Sciatic nerve (tissue), 2 donors: ENCODE data around the gene TDRD10. TPM values are rescaled to one million over a fixed set of nuclear protein-coding genes. Genes with fewer than 3 reads are reported as not detected.
"Not testable (repeated sequence)": the region's sequence is repeated elsewhere in the genome, so short reads cannot be mapped to it uniquely, and the experiment has no call there.

Experiments
- ATAC-seq: fragments of 200-7000 bp; cut with Tn5 transposase; one replicate; pipeline ENCODE4 v1.9.1; 2020; ENCODE audit warnings: mild to moderate bottlenecking, moderate library complexity
- DNase-seq: peaks from one replicate; pipeline ENCODE4 v3.0.0-alpha.2; 2020; ENCODE audit warnings: low spot score
- intact Hi-C: fragments of 100-400 bp; cut with DNase I; formaldehyde crosslinking; loops from one replicate; pipeline ENCODE4 v1.14.2; 2022
- total RNA-seq: library from RNA; stranded (reverse); fragmentation: NEBNext Ultra II Directional; extraction: Animal tissue kit (Norgen Biotek cat#: 25700); gene quantifications from one replicate; pipeline ENCODE4 v1.2.1, GENCODE V29; 2021
- donor health status: DM: no; HTN: no; CAD: no.
- donor health status: DM: no; HTN: no; CAD: no.

TDRD10 gene
- total RNA-seq, 1 donor from 2014 or later = 11.7 TPM

- ATAC-seq (no peak), DNase-seq (peak; percentile 12)
- intact Hi-C loops = no loop called here
These were observed 25.2 kb upstream of the TDRD10 start for GRCh38 chr1:154476791-154477190.

DNA sequence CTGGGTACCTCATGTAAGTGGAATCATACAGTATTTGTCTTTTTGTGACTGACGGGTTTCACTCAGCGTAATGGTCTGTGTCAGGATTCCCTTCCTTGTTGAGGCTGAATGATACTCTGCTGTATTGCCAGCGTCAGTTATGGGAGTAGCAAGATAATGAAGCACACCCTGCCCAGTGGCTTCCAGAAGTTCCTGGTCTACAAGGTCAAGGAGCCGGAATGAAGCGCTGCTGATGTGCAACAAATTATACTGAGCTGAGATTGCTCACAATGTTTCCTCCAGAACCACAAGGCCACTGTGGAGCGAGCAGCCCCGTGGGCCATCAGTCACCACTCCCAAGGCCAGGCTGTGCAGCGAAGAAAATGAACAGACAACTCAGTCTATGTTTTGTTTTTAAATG, 24.0 kb upstream of the TDRD10 start:
- ATAC-seq (no peak), DNase-seq (peak; percentile 28)
- intact Hi-C loops = no loop called here

GRCh38 chr1:154478639-154479038, 23.4 kb upstream of the TDRD10 start:
- ATAC-seq (no peak), DNase-seq (peak; percentile 19)
- intact Hi-C loops = no loop called here

DNA sequence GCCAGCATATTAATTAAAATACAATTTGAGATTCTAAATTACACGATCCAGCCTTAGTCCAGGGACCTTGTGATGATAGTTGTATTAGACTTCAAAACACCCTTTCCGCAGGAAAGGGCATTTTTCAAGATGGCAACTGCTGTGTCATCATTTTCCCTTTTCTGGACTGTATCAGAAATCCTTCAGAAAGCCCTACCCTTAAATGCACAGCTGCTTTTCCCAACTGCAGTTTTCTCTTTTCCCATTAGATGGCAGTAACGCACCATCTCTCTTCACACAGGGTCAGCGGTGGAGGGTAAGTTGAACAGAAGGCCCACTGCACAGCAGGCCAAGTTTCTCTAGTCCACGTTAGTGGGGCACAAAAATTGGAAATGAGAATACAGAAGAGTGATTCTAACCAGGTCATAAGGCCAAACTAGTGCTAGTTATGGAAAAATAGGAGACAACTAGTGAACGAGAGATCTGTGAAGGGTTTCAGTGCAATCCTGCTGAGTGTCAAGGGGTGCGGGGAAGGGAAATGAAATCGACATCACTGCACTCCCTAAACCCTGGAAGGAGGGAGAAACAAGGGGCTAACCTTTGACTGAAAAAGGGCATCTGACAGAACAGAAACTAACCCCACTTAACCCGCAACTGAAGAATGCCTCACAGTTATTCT, 22.1 kb upstream of the TDRD10 start:
- intact Hi-C loops = loop anchor here (10.0 kb wide), 1 partner anchor 65 kb away; no protein-coding TSS in a partner anchor

GRCh38 chr1:154481053-154481452, 21.0 kb upstream of the TDRD10 start:
- intact Hi-C loops = loop anchor here (10.0 kb wide), 1 partner anchor 64 kb away; no protein-coding TSS in a partner anchor
- DNase-seq (no peak), ATAC-seq (no peak)

More for the DNA sequence above, 22.1 kb upstream of the TDRD10 start:
- ATAC-seq = peak; percentile 95
- peak; percentile 71 for DNase-seq

DNA sequence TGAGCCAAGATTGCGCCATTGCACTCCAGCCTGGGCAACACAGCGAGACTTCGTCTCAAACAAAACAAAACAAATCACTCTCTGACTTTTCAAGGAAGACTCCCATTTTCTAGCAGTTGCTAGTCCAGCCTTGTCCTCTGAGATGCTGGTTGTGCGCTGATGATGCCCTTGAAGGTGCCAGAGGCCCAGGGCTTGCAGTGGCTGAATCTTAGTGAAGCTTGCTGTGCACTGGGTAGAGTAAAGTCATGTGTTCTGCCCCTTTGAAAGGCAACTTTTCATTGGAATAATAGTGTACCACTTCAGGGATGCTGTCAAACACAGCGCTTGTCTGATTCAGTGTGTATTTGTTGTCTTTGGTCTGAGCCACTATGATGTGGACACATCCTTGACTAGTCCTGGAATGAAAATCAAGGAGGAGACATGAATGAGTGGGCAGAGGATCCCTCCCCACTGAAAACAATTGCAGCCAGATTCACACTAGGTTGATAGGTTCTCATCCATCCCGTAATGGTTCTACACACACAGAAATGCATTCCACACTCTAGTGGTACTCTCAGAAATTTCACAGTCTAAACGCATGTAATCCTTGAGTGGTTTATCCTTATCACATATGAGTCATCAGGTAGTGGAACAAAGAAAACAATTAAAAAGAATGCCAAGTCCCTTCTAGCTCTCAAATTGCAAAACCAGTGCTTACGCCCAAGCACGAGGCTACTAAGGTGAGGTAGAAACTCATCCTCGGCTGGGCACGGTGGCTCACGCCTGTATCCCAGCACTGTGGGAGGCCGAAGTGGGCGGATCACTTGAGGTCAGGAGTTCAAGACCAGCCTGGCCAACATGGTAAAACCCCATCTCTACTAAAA, 17.8 kb upstream of the TDRD10 start:
- no peak for ATAC-seq
- intact Hi-C loops = loop anchor here (10.0 kb wide), 1 partner anchor 61 kb away; no protein-coding TSS in a partner anchor
- no peak for DNase-seq

GRCh38 chr1:154485106-154485505, 16.9 kb upstream of the TDRD10 start:
- DNase-seq (no peak), ATAC-seq (peak; percentile 70)
- intact Hi-C loops = loop anchor here (10.0 kb wide), 1 partner anchor 60 kb away; no protein-coding TSS in a partner anchor

GRCh38 chr1:154485910-154486496, 16.0 kb upstream of the TDRD10 start:
- DNase-seq = no peak
- intact Hi-C loops = loop anchor here (10.0 kb wide), 1 partner anchor 59 kb away; no protein-coding TSS in a partner anchor
- ATAC-seq = no peak

GRCh38 chr1:154486756-154487155, 15.3 kb upstream of the TDRD10 start:
- not testable (repeated sequence) for DNase-seq, ATAC-seq
- intact Hi-C loops = loop anchor here (10.0 kb wide), 1 partner anchor 58 kb away; no protein-coding TSS in a partner anchor

- no peak for ATAC-seq
- DNase-seq = no peak
- intact Hi-C loops = loop anchor here (10.0 kb wide), 1 partner anchor 56 kb away; no protein-coding TSS in a partner anchor
These were observed 13.1 kb upstream of the TDRD10 start for GRCh38 chr1:154488922-154489321.

DNA sequence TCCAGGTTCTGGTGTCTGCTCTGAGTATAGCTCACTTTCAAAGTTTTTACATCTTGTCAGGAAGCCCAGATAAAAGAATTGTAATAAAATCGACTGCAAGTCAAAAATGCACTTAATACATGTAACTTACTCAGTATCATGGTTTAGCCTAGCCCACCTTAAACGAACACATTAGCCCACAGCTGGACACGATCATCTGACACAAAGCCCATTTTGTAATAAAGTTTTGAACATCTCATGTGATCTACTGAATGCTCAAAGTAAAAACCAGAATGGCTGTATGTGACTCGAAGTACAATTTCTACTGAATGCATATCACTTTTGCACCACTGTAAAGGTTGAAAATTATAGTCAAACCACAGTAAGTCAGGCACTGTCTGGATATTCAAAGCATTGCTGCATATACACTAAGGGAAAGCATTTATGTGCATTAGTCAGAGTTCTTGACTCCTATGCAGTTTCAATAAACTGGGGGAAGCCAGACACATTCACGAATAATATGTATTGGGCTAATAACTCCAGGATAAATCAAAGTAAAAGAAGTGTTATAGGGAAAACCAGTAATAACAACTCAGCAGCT, 12.2 kb upstream of the TDRD10 start:
- ATAC-seq = no peak
- intact Hi-C loops = loop anchor here (10.0 kb wide), 1 partner anchor 55 kb away; no protein-coding TSS in a partner anchor
- DNase-seq = no peak

DNA sequence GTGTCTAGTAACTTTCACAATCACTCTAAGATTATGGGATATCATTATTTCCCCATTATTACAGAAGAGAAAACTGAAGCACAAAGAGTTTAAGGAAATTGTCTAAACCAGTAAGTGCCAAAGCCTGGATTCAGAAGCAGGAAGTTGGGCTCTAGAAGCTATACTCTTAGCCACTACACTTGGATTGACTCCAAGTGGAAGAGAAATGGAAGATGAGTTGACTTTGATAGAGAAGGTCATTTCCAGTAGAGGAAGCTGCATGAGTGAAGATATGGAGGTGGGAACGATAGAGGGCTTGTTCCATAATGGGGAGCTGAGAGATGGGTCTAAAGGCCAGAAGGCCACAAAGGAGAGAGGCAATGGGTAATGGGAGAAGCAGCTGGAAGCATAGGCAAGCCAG, 11.7 kb upstream of the TDRD10 start:
- ATAC-seq (no peak), DNase-seq (no peak)
- intact Hi-C loops = no loop called here

DNA sequence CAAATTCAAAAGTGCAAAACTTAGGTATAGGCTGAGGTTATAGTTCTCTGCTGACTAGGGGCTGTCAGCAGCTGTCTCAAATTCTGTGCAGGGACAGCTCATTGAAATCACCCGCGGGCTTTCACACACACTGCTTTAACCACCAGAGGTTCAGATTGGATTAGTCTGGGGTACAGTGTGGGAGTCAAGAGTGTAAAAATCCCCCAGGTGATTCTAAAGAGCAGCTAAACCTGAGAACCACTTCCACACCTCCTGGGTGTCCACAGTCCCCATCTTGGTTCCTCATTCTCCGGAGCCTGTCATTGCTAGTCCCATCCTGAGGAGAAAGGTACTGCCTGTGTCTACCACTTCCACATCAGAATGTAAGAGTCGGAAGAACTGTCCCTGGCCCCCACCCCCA, 9.9 kb upstream of the TDRD10 start:
- ATAC-seq = no peak
- intact Hi-C loops = no loop called here
- DNase-seq = no peak

DNA sequence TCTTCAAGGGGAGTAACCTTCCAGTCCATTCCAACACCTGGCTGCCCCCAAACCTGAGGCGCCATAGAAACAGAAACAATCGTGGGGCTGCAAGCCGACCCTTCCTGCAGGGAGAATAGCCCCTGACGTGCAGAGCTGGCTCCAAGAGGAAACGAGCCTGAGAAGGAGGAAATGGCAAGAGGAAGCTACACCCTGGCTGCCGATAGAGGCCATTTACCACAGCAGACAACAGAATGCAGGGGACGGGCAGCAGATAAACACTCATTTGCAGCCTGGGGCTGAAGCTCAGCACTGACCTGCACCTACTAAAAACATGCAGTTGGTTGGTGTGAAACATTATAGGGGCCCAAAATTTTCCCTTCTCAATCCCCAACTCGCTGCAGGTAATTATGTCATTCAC, 8.7 kb upstream of the TDRD10 start:
- intact Hi-C loops = no loop called here
- DNase-seq (no peak), ATAC-seq (peak; percentile 68)

DNA sequence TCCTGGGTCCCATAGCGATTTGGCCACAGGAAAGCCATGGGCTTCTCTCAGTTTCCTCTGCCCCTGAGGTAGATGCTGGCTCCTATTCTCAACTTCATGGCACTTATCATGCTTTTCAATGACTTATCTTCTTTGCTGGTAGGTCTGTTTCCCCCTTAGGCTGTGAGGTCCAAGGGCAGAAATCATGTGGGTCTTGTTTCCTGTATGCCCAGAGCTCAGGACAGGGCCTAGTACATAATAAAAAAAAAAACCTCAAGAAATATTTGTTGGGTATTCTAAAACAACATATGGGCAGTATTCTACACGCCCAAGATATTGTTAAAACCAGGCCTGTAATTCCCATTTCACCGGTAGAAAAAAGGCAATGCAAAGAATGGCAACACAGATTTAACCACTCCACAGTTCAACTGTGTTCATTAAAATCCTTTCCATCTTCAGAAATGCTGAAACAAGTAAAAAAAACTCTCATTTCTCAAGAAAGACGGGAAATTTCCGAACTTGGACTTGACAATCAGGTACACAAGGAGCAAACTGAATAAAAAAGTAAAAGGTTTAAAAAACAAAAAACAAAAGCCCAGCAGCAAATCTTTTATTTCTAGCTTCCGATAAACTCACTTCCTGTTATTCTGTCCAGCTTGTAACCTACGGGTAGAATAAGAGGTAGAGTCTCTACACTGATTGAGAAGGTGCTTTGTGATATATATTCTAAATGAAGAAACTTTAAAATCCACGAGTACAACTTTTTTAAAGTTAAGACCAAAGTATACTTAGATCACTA, 6.3 kb upstream of the TDRD10 start:
- DNase-seq (no peak), ATAC-seq (no peak)
- intact Hi-C loops = no loop called here

DNA sequence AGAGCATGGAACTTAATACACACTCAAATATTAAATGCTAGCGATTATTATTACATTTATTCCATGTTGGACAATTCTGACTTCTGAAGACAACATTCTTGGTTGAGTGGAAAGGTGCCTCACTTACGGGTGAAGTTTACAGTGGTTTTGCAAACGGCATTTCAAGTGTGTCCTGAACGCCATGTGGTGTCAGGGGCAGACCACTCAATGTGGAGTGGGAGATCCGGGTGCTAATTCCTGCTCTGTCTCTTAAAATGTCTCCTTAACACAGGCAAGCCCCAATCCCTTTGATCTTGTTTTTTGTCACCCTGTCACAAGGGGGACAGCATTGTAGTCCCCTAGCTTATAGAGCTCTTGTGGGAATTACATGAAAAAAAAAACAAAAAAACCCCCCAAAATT, 5.6 kb upstream of the TDRD10 start:
- ATAC-seq = no peak
- intact Hi-C loops = no loop called here

GRCh38 chr1:154497026-154497806, 4.8 kb upstream of the TDRD10 start:
- no peak for DNase-seq
- intact Hi-C loops = no loop called here

More for the DNA sequence above, 5.6 kb upstream of the TDRD10 start:
- DNase-seq = no peak

GRCh38 chr1:154499446-154499845, 2.6 kb upstream of the TDRD10 start:
- ATAC-seq = no peak
- intact Hi-C loops = no loop called here
- DNase-seq = no peak

More at GRCh38 chr1:154497026-154497806, 4.8 kb upstream of the TDRD10 start:
- ATAC-seq = peak; percentile 61
